K562 treated with DMSO at 1 percent for 4 hours (cell line): ENCODE data around the gene BMP6. TPM values are rescaled to one million over a fixed set of nuclear protein-coding genes. Genes with fewer than 3 reads are reported as not detected.

Experiments
- total RNA-seq: library from RNA; unstranded; fragments of 300-600 nt; gene quantifications from 2 replicates; pipeline ENCODE4 v1.2.3, GENCODE V29; 2022; ENCODE audit not compliant: insufficient read depth

BMP6 gene
- total RNA-seq = 0.42 TPM in 1 of 2 replicates, not detected in the other

GRCh38 chr6:7725849-7726415 is at the start of gene BMP6:
Gene BMP6 (plus strand): TSS chr6:7726099. CDS start chr6:7726956, 857 bp downstream.

GRCh38 chr6:7910654-7911344 is 184.9 kb downstream of the BMP6 start, which contains the start of gene TXNDC5:
Gene TXNDC5 (minus strand): TSS chr6:7910788. CDS start chr6:7910776, 12 bp downstream.

Other genes with a start within 250 kb of the BMP6 start
- gene DSP, start 184.4 kb upstream of the BMP6 start, total RNA-seq = not detected in 2 replicates
- 12.8 and 16.6 TPM in 2 replicates for gene SNRNP48, start 135.9 kb upstream of the BMP6 start, total RNA-seq
- gene TXNDC5, start 184.7 kb downstream of the BMP6 start, total RNA-seq = 114 and 119 TPM in 2 replicates